Measurements from ENCODE around the gene FAM136A. TPM values are rescaled to one million over a fixed set of nuclear protein-coding genes. Genes with fewer than 3 reads are reported as not detected.

Gene FAM136A
- total RNA-seq, 1 experiment from 2014 or later: 39.3 TPM

GRCh38 chr2:70344195-70344594 is 42.3 kb upstream of the FAM136A start:
- Histone ChIP-seq H3K27me3 (ENCODE audit: insufficient read depth, low read depth) (no peaks in the 10 kb centered on the region), H3K4me1 (replicated peaks; ENCODE audit: insufficient read depth) (peaks cover 17% of the 10 kb centered on the region), H3K9me3 (ENCODE audit: insufficient read depth, low read depth) (no peaks in the 10 kb centered on the region), H3K36me3 (ENCODE audit: low read depth) (no peaks in the 10 kb centered on the region), H4K20me1 (ENCODE audit: insufficient read depth) (no peaks in the 10 kb centered on the region), H3K27ac (peak overlapping the region; percentile 48), H3F3A (ENCODE audit: insufficient read depth, low read depth) (peaks cover 3% of the 10 kb centered on the region; the same call in 1 of the 2 replicates), H3K4me3 (no peak overlapping the region), H3K4me2 (0 out of 2 replicates have a peak overlapping the region, but pooled peaks have one; percentile 9), H3K9me2 (ENCODE audit: insufficient read depth) (no peaks in the 10 kb centered on the region), H3K79me2 (ENCODE audit: low read depth) (no peaks in the 10 kb centered on the region), H2AFZ (no peak overlapping the region)
- no TSS peak for BruUV-seq (replicated peaks)
- CTCF ChIA-PET: no interaction called here
- DNase-seq: peak in 1 of 2 experiments; percentile 66
- intact Hi-C loops (cut with micrococcal nuclease; ENCODE audit: unreplicated experiment): loop anchor here (5.0 kb wide), 2 partner anchors 58 to 138 kb away; no protein-coding TSS in a partner anchor
- TF ChIP-seq CTCF (conservative IDR thresholded peaks at IDR 0.05): no peak
- TF ChIP-seq EZH2 (IDR thresholded peaks at IDR 0.05; ENCODE audit: low read depth): no peak
- POLR2A ChIA-PET (ENCODE audit: unreplicated experiment): interaction anchor here (0.5 to 0.7 kb wide), 2 partner anchors 189 to 572 kb away, joined by 3 to 4 read pairs; no protein-coding TSS in a partner anchor

GRCh38 chr2:70341477-70341765 is 39.6 kb upstream of the FAM136A start:
- Histone ChIP-seq H3K27me3 (ENCODE audit: insufficient read depth, low read depth) (no peaks in the 10 kb centered on the region), H3K9me3 (ENCODE audit: insufficient read depth, low read depth) (no peaks in the 10 kb centered on the region), H3K36me3 (ENCODE audit: low read depth) (no peaks in the 10 kb centered on the region), H2AFZ (no peak overlapping the region), H3K4me2 (no peak overlapping the region), H3K27ac (no peak overlapping the region), H3K4me3 (no peak overlapping the region), H3K79me2 (ENCODE audit: low read depth) (no peaks in the 10 kb centered on the region), H3F3A (ENCODE audit: insufficient read depth, low read depth) (no peaks in the 10 kb centered on the region; the same call in 1 of the 2 replicates), H3K4me1 (replicated peaks; ENCODE audit: insufficient read depth) (peaks cover 17% of the 10 kb centered on the region), H4K20me1 (ENCODE audit: insufficient read depth) (no peaks in the 10 kb centered on the region), H3K9me2 (ENCODE audit: insufficient read depth) (no peaks in the 10 kb centered on the region)
- CTCF ChIA-PET: interaction anchor here (0.5 to 2.1 kb wide), 2 partner anchors 135 to 276 kb away, joined by 3 to 4 read pairs; no protein-coding TSS in a partner anchor
- no peak for DNase-seq
- POLR2A ChIA-PET (ENCODE audit: unreplicated experiment): no interaction called here
- intact Hi-C loops (cut with micrococcal nuclease; ENCODE audit: unreplicated experiment): loop anchor here (1.0 to 5.0 kb wide), 8 partner anchors 37 to 307 kb away; no protein-coding TSS in a partner anchor
- TF ChIP-seq EZH2 (IDR thresholded peaks at IDR 0.05; ENCODE audit: low read depth): no peak
- no peak for TF ChIP-seq CTCF (conservative IDR thresholded peaks at IDR 0.05)
- BruUV-seq (replicated peaks): no TSS peak

- Histone ChIP-seq H3K27me3 (ENCODE audit: insufficient read depth, low read depth) (no peaks in the 10 kb centered on the region), H3K4me2 (no peak overlapping the region), H3K4me1 (replicated peaks; ENCODE audit: insufficient read depth) (peaks cover 17% of the 10 kb centered on the region), H3K79me2 (ENCODE audit: low read depth) (no peaks in the 10 kb centered on the region), H3K9me2 (ENCODE audit: insufficient read depth) (no peaks in the 10 kb centered on the region), H3K9me3 (ENCODE audit: insufficient read depth, low read depth) (no peaks in the 10 kb centered on the region), H4K20me1 (ENCODE audit: insufficient read depth) (no peaks in the 10 kb centered on the region), H3K36me3 (ENCODE audit: low read depth) (no peaks in the 10 kb centered on the region), H3F3A (ENCODE audit: insufficient read depth, low read depth) (no peaks in the 10 kb centered on the region; the same call in 1 of the 2 replicates), H2AFZ (no peak overlapping the region), H3K27ac (no peak overlapping the region), H3K4me3 (no peak overlapping the region)
- ChIA-PET CTCF (interaction anchor here (0.5 to 2.1 kb wide), 2 partner anchors 136 to 277 kb away, joined by 3 to 4 read pairs; no protein-coding TSS in a partner anchor), POLR2A (ENCODE audit: unreplicated experiment) (interaction anchor here (0.6 kb wide), 1 partner anchor 213 kb away, joined by 3 read pairs; the partner anchor contains the start of gene TGFA)
- no TSS peak for BruUV-seq (replicated peaks)
- intact Hi-C loops (cut with micrococcal nuclease; ENCODE audit: unreplicated experiment): loop anchor here (1.0 to 5.0 kb wide), 8 partner anchors 37 to 308 kb away; no protein-coding TSS in a partner anchor
- peak; percentile 65 to 70 for DNase-seq
- TF ChIP-seq CTCF (conservative IDR thresholded peaks at IDR 0.05) (peak; percentile 90), EZH2 (IDR thresholded peaks at IDR 0.05; ENCODE audit: low read depth) (no peak)
These were observed 39.1 kb upstream of the FAM136A start for GRCh38 chr2:70340761-70341476.

Measured in PC-9 (cell line).